GM21367 (cell line): ENCODE data around the gene VGLL3.
"Not testable (repeated sequence)": the region's sequence is repeated elsewhere in the genome, so short reads cannot be mapped to it uniquely, and the experiment has no call there.

Experiments used
- ATAC-seq: cut with Tn5 transposase; IDR thresholded peaks from one replicate; pipeline ENCODE4 v1.9.1; 2021; ENCODE audit not compliant: unreplicated experiment

The VGLL3 gene

GRCh38 chr3:86990012-86990733 is 776 bp downstream of the VGLL3 start:
- ATAC-seq, result no peak

- ATAC-seq, result no peak
These were observed 1.3 kb downstream of the VGLL3 start for GRCh38 chr3:86989611-86990010.

GRCh38 chr3:86989006-86989405 is 1.9 kb downstream of the VGLL3 start:
- ATAC-seq, result no peak

DNA sequence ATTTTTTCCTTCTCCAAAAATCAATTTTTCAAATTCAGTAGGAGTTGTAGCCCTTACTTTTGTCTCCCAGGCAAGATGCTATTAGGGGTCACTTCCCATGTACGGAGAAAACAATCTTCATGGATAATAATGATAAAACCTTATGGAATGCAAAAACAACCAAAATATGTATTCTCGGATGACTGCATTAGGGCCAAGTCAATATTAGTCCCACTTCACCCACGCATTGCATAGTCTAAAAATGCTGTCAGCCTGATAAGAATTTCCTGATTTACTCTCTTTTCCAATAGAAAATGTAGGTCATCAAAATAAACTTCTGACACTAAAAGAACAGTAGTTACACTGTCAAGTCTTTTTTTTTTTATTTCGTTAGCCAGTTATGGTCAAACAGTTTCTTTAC is 2.7 kb downstream of the VGLL3 start:
- no peak for ATAC-seq

GRCh38 chr3:86987421-86987715 is 3.6 kb downstream of the VGLL3 start:
- no peak for ATAC-seq

DNA sequence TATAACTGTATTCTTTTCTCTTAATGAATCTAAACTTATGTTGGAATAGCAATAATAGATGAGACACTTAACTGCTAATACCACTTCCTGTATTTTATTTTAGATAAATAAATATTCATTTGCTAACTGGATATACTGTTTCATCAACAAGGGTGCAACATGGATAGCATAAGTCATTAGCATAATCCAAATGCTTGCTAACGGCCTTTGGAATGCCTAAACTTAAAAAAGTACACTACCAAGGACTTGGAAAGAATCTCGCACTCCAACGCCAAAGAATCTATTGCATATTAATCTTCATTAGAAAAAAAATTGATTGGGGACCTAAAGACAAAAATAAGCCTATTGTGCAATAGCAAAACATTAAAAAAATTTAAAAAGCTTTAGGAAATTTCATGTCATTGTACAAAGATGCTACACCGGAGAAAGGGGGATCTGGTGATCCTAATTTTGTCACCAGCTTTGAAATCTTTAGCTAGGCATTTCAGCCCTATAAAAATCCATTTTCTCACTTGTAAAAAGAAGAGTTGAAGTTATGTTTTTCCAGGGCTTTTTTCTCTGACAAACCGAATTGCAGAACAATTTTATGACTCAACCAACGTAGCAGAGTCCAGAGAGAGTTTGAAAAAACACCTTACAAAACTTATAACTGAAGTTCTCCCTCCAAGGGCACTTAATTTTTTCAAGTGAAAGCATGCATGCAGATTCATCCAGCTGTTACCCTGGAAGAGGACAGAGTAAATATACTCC is 4.1 kb downstream of the VGLL3 start:
- no peak for ATAC-seq

DNA sequence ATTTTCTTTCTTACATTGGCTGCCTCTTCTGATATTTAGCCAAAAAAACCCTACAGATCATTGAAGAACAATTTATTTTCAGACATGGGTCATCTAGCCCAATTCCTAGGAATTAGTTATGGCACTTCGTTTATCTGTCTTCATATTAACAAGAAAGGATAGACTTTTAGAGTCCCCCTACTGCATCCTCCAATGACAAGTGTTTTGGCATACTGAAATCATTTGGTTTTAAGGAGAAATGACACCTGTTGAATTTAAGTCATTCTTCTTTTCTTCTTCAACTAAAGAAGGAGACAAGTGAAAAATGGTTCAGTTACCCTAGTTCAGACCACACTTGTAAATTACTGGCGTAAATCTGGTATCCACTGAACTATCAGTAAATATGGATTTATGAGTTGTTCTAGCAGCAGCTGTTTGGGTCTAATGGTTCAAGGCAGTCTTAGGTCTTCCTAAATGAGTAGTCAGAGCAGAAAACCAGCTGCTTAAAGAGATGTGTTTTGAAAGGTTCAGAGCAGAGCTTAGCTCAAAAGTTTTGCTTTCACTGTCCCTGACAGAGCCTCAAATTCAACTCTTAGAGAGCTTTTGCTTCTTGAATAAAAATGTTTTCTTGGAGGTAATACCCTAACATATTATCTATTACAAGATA is 5.6 kb downstream of the VGLL3 start:
- ATAC-seq, result no peak

DNA sequence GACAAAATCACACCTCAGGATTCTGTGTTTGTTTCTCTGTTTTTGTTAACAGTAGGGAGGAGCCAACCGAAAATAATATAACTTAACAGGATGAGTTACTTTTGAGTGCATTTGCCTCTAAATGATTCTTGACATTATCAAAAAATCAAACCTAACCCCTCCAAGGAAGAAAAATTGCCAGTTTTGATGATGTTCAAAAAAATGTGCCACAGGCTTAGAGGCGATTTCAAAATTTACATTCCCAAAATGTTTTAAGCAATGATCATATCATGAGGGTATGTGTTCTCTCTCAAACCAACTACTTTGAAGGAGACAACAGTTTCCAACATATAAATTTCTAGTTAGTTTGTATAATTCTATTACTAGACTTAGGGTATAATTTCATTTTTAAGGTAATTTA is 6.7 kb downstream of the VGLL3 start:
- ATAC-seq, result no peak

- ATAC-seq, result no peak
These were observed 8.1 kb downstream of the VGLL3 start for GRCh38 chr3:86982883-86983282.

DNA sequence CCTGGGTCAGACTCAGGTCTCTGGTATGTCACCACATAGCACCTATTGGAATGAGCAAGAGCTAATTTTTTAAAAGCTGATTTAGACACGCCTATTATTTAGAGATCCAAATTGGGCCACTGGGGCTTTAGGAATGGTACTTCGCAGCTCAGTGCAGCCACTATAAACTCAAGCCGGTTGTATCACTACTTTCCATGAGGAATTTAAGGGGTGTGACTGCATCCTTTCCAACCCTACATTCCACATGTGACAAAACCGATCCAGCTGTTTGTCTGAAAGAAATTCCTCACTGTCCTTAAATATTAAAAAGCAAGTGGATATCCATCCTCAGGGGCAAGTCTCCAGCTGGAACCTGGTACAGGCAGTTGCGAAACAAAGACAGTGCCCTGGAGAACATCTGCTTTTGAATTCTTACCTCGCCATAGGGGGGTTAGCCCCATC is 12.8 kb downstream of the VGLL3 start:
- ATAC-seq, result no peak

GRCh38 chr3:86976219-86976618 is 14.7 kb downstream of the VGLL3 start:
- no peak for ATAC-seq

GRCh38 chr3:86974177-86974576 is 16.8 kb downstream of the VGLL3 start:
- not testable (repeated sequence) for ATAC-seq

DNA sequence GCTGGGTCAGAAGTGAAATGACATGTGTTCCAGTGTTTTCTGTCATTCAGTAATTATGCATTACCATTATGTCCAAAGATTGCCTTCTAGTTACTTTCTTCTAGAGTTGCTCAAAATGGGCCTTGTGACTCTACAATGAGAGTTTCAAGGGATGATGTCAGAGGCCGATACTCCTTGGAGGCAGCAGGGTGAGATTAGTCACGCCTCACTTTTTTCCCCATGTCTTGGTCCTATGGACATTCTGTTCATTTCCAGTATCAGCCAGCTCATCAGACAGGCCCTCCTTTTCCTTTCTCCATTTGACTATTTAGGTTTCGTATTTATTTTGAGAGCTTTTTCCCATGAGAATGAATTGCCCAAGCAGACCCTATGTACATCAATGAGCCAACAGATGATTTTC is 17.5 kb downstream of the VGLL3 start:
- ATAC-seq, result no peak

DNA sequence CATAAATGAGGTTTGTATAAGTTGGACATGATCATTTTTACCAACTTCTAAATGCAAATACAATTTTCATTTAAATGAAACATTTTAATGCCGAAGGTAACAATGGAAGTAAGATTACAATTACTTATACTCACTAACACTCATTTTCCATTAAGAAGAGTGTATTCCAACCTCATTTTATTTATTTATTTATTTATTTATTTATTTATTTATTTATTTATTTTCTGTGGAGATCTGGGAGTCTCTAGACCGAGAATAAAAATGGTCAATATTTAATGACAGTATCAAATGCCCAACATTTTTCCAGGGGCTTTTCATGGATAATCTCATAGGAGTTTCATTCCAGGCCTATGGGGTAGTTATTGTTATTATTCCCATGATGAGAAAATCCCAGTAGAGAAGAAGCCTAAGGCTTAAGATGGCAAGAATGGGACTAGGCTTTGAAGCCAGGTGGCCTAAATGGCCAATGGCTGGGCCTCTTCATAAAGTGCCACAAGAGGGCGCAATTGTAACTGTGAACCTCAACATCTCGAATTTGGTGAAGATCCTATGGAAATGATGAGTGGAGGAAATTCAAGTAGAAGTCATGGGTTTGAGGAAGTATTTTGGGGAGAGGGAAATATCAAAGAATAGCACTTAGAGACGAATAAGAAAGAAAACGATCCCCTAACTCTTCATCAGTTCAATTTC is 21.3 kb downstream of the VGLL3 start:
- peak; percentile 67 for ATAC-seq

- ATAC-seq, result no peak
These were observed 22.6 kb downstream of the VGLL3 start for GRCh38 chr3:86968244-86968932.

- no peak for ATAC-seq
These were observed 23.9 kb downstream of the VGLL3 start for GRCh38 chr3:86967062-86967461.

DNA sequence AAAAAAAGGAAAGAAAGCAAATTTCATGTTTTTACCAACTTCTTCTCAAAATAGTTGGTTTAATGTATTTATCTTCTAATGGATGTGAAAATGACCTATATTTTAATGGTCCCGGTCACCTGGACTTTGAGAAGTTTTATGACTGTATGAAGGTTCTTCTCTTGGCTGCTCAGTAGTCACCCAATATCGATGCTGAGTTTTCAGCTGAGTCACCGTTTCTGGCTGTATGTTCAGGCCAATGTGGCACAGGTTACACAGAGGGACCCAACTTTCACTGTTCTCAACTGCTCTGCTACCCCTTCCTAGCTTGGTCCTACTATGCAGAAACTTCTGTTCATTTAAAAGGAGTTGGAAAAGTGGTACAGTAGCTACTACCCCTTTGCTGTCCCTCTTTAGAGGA is 25.8 kb downstream of the VGLL3 start:
- no peak for ATAC-seq

DNA sequence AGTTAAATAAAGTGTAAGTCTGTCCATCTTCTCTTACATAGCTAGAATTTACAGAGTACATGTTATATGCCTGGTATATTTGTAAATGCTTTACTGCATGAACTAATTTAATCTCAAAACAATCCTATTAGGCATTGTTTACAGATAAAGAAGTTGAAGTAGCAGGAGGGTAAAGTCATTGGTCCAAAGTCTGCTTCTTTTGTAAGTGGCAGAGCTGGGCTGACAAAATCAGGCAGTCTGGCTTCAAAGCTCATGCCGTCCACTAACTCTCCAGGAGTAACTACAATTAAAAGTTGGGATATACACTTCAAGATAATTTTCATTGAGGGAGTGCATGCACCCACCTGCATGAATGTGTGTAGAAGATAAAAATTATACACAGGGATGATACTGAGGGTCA is 27.3 kb downstream of the VGLL3 start:
- no peak for ATAC-seq

DNA sequence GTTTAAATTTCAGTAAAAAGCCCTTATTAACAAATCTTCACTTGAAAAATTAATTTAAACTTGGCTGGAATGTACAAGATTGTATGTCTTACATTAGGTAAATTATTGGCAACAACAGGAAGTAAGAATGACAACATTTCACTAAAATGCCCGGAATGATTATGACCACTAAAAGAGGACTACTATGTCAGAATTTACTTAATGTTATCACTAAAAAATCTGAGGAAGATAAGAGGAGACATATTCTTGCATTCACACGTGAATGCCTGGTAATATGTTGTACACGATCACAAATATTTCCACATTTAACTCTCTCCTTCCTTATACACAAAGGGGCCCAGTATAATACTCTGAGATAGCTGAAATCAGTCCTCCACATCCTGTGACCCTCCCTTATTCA is 29.7 kb downstream of the VGLL3 start:
- no peak for ATAC-seq

DNA sequence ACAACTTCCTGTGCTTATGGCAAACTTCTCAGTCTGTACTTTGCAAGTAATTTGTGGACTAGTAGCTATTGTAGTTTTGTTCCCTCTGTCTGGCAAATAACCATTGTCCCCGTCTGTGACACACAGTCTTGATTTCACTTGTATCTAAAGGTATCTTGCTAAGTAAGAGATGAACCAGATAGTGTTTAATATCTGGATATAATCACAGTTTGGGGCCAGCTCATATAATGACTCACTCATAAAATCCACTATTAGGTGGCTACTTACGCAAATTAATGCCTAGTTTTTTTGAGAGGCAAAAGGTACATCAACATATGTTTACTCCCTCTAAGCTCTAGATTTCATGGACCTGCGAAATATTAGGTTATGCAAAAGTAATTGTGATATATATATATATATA is 30.4 kb downstream of the VGLL3 start:
- no peak for ATAC-seq

GRCh38 chr3:86958534-86958933 is 32.4 kb downstream of the VGLL3 start:
- no peak for ATAC-seq
